ENCODE results near the gene LMOD2. TPM values are rescaled to one million over a fixed set of nuclear protein-coding genes. Genes with fewer than 3 reads are reported as not detected.

LMOD2 gene
- total and polyA plus RNA-seq, 2 donors (not counting 3 experiments of a cell fraction or from before 2014, with no cell fraction given) = not detected

GRCh38 chr7:123607423-123607975 lies 48.2 kb upstream of the LMOD2 start:
- no peaks in the 10 kb centered on the region for H3K27me3 ChIP-seq (ENCODE audit: control insufficient read depth in 2 of 2, insufficient read depth in 2 of 2, low read length in 2 of 2)
- no peak overlapping the region for H3K4me3 ChIP-seq (replicated peaks in 1 of 3; ENCODE audit: insufficient read depth in 1 of 3, low read depth in 1 of 3, low read length in 3 of 3)
- H2AFZ ChIP-seq (ENCODE audit: low read depth, low read length) = no peak overlapping the region
- no peak for FAIRE-seq
- H4K20me1 ChIP-seq (replicated peaks; ENCODE audit: control insufficient read depth, extremely low read depth, insufficient read depth, low read length) = no peaks in the 10 kb centered on the region
- dilution Hi-C loops (cut with MboI; ENCODE audit: extremely low pct_ligation_motif_present, low sequenced_read_pairs) = no loop called here
- TF ChIP-seq FOS (IDR thresholded peaks at IDR 0.05; ENCODE audit: borderline replicate concordance, insufficient read depth, low read length) (no peak), POLR2A (IDR thresholded peaks at IDR 0.05; ENCODE audit: low read depth, low read length) (no peak), EZH2 (IDR thresholded peaks at IDR 0.05; ENCODE audit: borderline replicate concordance, low read depth, low read length, severe bottlenecking) (no peak), MYC (IDR thresholded peaks at IDR 0.05; ENCODE audit: low read depth, low read length) (no peak), GATA2 (IDR thresholded peaks at IDR 0.05; ENCODE audit: insufficient read depth, insufficient read length, low read depth, low read length) (no peak), CTCF (IDR thresholded peaks at IDR 0.05; ENCODE audit: extremely low read depth in 1 of 2, insufficient read depth in 1 of 2, low read depth in 1 of 2, low read length in 2 of 2) (no peak), JUN (IDR thresholded peaks at IDR 0.05; ENCODE audit: borderline replicate concordance, insufficient read depth, insufficient read length, low read depth) (no peak), POLR2AphosphoS5 (IDR thresholded peaks at IDR 0.05; ENCODE audit: insufficient read depth, low read depth, low read length) (no peak)
- TF ChIP-seq, protein P1, sequence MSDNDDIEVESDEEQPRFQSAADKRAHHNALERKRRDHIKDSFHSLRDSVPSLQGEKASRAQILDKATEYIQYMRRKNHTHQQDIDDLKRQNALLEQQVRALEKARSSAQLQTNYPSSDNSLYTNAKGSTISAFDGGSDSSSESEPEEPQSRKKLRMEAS (IDR thresholded peaks at IDR 0.05; ENCODE audit: insufficient read depth, insufficient read length) = no peak
- no peak for DNase-seq (ENCODE audit: low read depth, low spot score)
- intact Hi-C loops (cut with micrococcal nuclease) = no loop called here
- H3K36me3 ChIP-seq (ENCODE audit: control insufficient read depth in 2 of 2, extremely low read depth in 1 of 2, insufficient read depth in 2 of 2, low read length in 2 of 2) = no peaks in the 10 kb centered on the region
- H3K27ac ChIP-seq (ENCODE audit: insufficient read depth, low read depth, low read length) = no peak overlapping the region
- H3K9me3 ChIP-seq (replicated peaks; ENCODE audit: control insufficient read depth, insufficient read depth, low read length) = no peaks in the 10 kb centered on the region
- H3K79me2 ChIP-seq (ENCODE audit: control insufficient read depth, insufficient read depth, low read length) = no peaks in the 10 kb centered on the region
- no peaks in the 10 kb centered on the region for H3K9me1 ChIP-seq (replicated peaks; ENCODE audit: control insufficient read depth, extremely low read depth, insufficient read depth, low read length)
- no peak overlapping the region for H3K4me2 ChIP-seq (ENCODE audit: insufficient read depth, low read length)
- POLR2A ChIA-PET = no interaction called here
- H3K9ac ChIP-seq (replicated peaks; ENCODE audit: extremely low read depth, insufficient read depth, low read length) = no peak overlapping the region
- CTCF ChIA-PET = no interaction called here
- H3K4me1 ChIP-seq (ENCODE audit: control insufficient read depth, extremely low read depth, insufficient read depth, low read length) = no peaks in the 10 kb centered on the region
- BruUV-seq (replicated peaks) = no TSS peak
